CD14-positive monocyte (primary cell): Measurements from ENCODE around the gene SPDYE16. TPM values are rescaled to one million over a fixed set of nuclear protein-coding genes. Genes with fewer than 3 reads are reported as not detected.
"Not testable (repeated sequence)": the region's sequence is repeated elsewhere in the genome, so short reads cannot be mapped to it uniquely, and the experiment has no call there.

ENCODE experiments used
- DNase-seq, 3 donors: peaks; one replicate each; pipeline ENCODE4 v3.0.0-alpha.2; 2011 to 2022
- H2AFZ ChIP-seq: 2 replicates; pipeline ENCODE4 v1.6.0; 2012; ENCODE audit warnings: mild to moderate bottlenecking, low read depth, low read length, inconsistent platforms; ENCODE audit not compliant: insufficient read depth, poor library complexity, severe bottlenecking
- H3K27ac ChIP-seq, 2 donors: 1 replicate in 1 of 2; 2 replicates in 1 of 2; pipeline ENCODE4 v1.5.1; 2012 to 2013; ENCODE audit warnings: low read length in 2 of 2, control low read depth in 1 of 2, inconsistent platforms in 1 of 2, low read depth in 1 of 2, mild to moderate bottlenecking in 1 of 2
- H3K27me3 ChIP-seq, 2 donors: one replicate each; pipeline versions ENCODE4 v1.6.0 to v1.6.1; 2011 to 2013; ENCODE audit warnings: low read length in 2 of 2; ENCODE audit not compliant: control insufficient read depth in 2 of 2, insufficient read depth in 2 of 2
- H3K36me3 ChIP-seq, 2 donors: replicated peaks in 1 of 2; 1 replicate in 1 of 2; 2 replicates in 1 of 2; pipeline versions ENCODE4 v1.5.1 to v1.6.1; 2012 to 2013; ENCODE audit warnings: low read length in 2 of 2, control low read depth in 1 of 2, inconsistent platforms in 1 of 2, mild to moderate bottlenecking in 1 of 2; ENCODE audit not compliant: insufficient read depth in 2 of 2, control insufficient read depth in 1 of 2
- H3K4me1 ChIP-seq, 2 donors: 1 replicate in 1 of 2; 2 replicates in 1 of 2; pipeline versions ENCODE4 v1.5.1 to v1.6.1; 2012 to 2013; ENCODE audit warnings: low read length in 2 of 2, control low read depth in 1 of 2, inconsistent platforms in 1 of 2, mild to moderate bottlenecking in 1 of 2, moderate library complexity in 1 of 2; ENCODE audit not compliant: insufficient read depth in 2 of 2, control insufficient read depth in 1 of 2
- H3K4me2 ChIP-seq: replicated peaks from 2 replicates; pipeline ENCODE3; 2012; ENCODE audit warnings: low read length, moderate library complexity, mild to moderate bottlenecking; ENCODE audit not compliant: poor library complexity, severe bottlenecking; ENCODE audit errors: extremely low read depth
- H3K4me3 ChIP-seq, 3 experiments: fragments of 200-600 bp in 1 of 3; sonication (generic) in 1 of 3; replicated peaks in 1 of 3; 1 replicate in 2 of 3; 2 replicates in 1 of 3; pipeline ENCODE4 v1.5.1; 2011 to 2013; ENCODE audit warnings: low read length in 3 of 3, mild to moderate bottlenecking in 3 of 3, control low read depth in 2 of 3, low read depth in 2 of 3, inconsistent platforms in 1 of 3, moderate library complexity in 1 of 3
- H3K79me2 ChIP-seq: 2 replicates; pipeline ENCODE4 v1.6.0; 2012; ENCODE audit warnings: mild to moderate bottlenecking, control low read depth, inconsistent platforms, low read length, moderate library complexity; ENCODE audit not compliant: insufficient read depth
- H3K9ac ChIP-seq: 2 replicates; pipeline ENCODE4 v1.6.0; 2017; ENCODE audit warnings: low read length, mild to moderate bottlenecking; ENCODE audit not compliant: insufficient read depth, poor library complexity, severe bottlenecking
- H3K9me3 ChIP-seq, 2 donors: replicated peaks in 1 of 2; 1 replicate in 1 of 2; 2 replicates in 1 of 2; pipeline versions ENCODE4 v1.5.1 to v1.6.1; 2012 to 2013; ENCODE audit warnings: low read length in 2 of 2, control low read depth in 1 of 2; ENCODE audit not compliant: control insufficient read depth in 1 of 2, insufficient read depth in 1 of 2
- H4K20me1 ChIP-seq: 2 replicates; pipeline ENCODE4 v1.6.0; 2012; ENCODE audit warnings: mild to moderate bottlenecking, low read length, control low read depth, moderate library complexity; ENCODE audit not compliant: insufficient read depth
- H3K27ac Mint-ChIP-seq, 7 donors: one replicate each; pipeline ENCODE4 v1.8.0; 2020; ENCODE audit warnings: mild to moderate bottlenecking in 7 of 7, mixed read lengths in 7 of 7, moderate library complexity in 6 of 7, inconsistent platforms in 2 of 7
- H3K27me3 Mint-ChIP-seq, 3 donors: one replicate each; pipeline ENCODE4 v1.8.0; 2021 to 2022; ENCODE audit warnings: low read depth in 3 of 3, mild to moderate bottlenecking in 3 of 3, mixed read lengths in 3 of 3, moderate library complexity in 3 of 3, inconsistent platforms in 1 of 3
- H3K36me3 Mint-ChIP-seq, 2 donors: one replicate each; pipeline ENCODE4 v1.8.0; 2020; ENCODE audit warnings: mixed read lengths in 2 of 2, inconsistent platforms in 1 of 2, mild to moderate bottlenecking in 1 of 2
- H3K4me1 Mint-ChIP-seq: one replicate; pipeline ENCODE4 v1.8.0; 2020; ENCODE audit warnings: mild to moderate bottlenecking, mixed read lengths
- H3K4me3 Mint-ChIP-seq, 2 donors: one replicate each; pipeline ENCODE4 v1.8.0; 2020; ENCODE audit warnings: mild to moderate bottlenecking in 2 of 2, mixed read lengths in 2 of 2, moderate library complexity in 1 of 2
- H3K9me3 Mint-ChIP-seq, 7 donors: one replicate each; pipeline ENCODE4 v1.8.0; 2020 to 2022; ENCODE audit warnings: mixed read lengths in 7 of 7, mild to moderate bottlenecking in 6 of 7, moderate library complexity in 6 of 7, inconsistent platforms in 2 of 7
- WGBS: methylation state at CpG from one replicate; pipeline ENCODE4 v1.1.5; 2013; ENCODE audit warnings: missing lambda C conversion rate; ENCODE audit not compliant: insufficient coverage; 5-methylcytosine and 5-hydroxymethylcytosine counted together
- intact Hi-C, 2 donors: fragments of 100-400 bp; cut with micrococcal nuclease; formaldehyde crosslinking; loops; one replicate each; pipeline versions ENCODE4 v1.15.0 to v1.15.1; 2023
- polyA plus RNA-seq, 3 donors: library from polyadenylated mRNA; depleted of rRNA in 1 of 3; unstranded in 2 of 3; stranded (reverse) in 1 of 3; fragments of 300-500 nt in 2 of 3; fragments of >200 nt in 1 of 3; fragmentation: Illumina TruSeq in 2 of 3; gene quantifications; 1 replicate in 2 of 3; 2 replicates in 1 of 3; pipeline ENCODE4 v1.2.3, GENCODE V29; 2012 to 2021

SPDYE16 gene
- polyA plus RNA-seq, 3 donors = 0.23 TPM; not detected in 2

- H3K4me1 Mint-ChIP-seq, intact Hi-C loops, H4K20me1 ChIP-seq, H3K27ac ChIP-seq, H3K27ac Mint-ChIP-seq, H3K4me2 ChIP-seq, H3K79me2 ChIP-seq, DNase-seq, H3K4me3 ChIP-seq, H3K27me3 Mint-ChIP-seq, H2AFZ ChIP-seq, H3K4me1 ChIP-seq, H3K9me3 ChIP-seq, H3K9ac ChIP-seq, H3K27me3 ChIP-seq, H3K4me3 Mint-ChIP-seq: not testable (repeated sequence)
- peaks cover 16 to 31% of the 10 kb centered on the region in 2 donors for H3K36me3 Mint-ChIP-seq
- H3K9me3 Mint-ChIP-seq = peaks cover 0 to 11% (median 8%) of the 10 kb centered on the region in 7 donors
- H3K36me3 ChIP-seq = peaks cover 0 to 14% of the 10 kb centered on the region in 2 donors
These were observed 25.6 kb upstream of the SPDYE16 start for GRCh38 chr7:76568742-76569141.

- H3K9ac ChIP-seq, H3K4me3 ChIP-seq, DNase-seq, H3K9me3 ChIP-seq, H4K20me1 ChIP-seq, H3K4me1 Mint-ChIP-seq, H3K27ac ChIP-seq, H3K4me3 Mint-ChIP-seq, H3K27me3 Mint-ChIP-seq, H3K27ac Mint-ChIP-seq, H3K27me3 ChIP-seq, H3K4me2 ChIP-seq, H3K79me2 ChIP-seq, H3K4me1 ChIP-seq, intact Hi-C loops, H2AFZ ChIP-seq: not testable (repeated sequence)
- Mint-ChIP-seq H3K36me3 (peaks cover 17 to 31% of the 10 kb centered on the region in 2 donors), H3K9me3 (peaks cover 0 to 11% (median 9%) of the 10 kb centered on the region in 7 donors)
- peaks cover 0 to 12% of the 10 kb centered on the region in 2 donors for H3K36me3 ChIP-seq
These were observed 24.7 kb upstream of the SPDYE16 start for GRCh38 chr7:76567753-76568152.

- H3K9ac ChIP-seq, intact Hi-C loops, H3K9me3 ChIP-seq, H3K27ac Mint-ChIP-seq, H4K20me1 ChIP-seq, H3K4me3 ChIP-seq, DNase-seq, H3K4me1 Mint-ChIP-seq, H3K4me3 Mint-ChIP-seq, H3K27me3 ChIP-seq, H3K27me3 Mint-ChIP-seq, H3K4me2 ChIP-seq, H3K4me1 ChIP-seq, H3K36me3 ChIP-seq, H2AFZ ChIP-seq, H3K27ac ChIP-seq, H3K79me2 ChIP-seq: not testable (repeated sequence)
- H3K36me3 Mint-ChIP-seq = peaks cover 15 to 31% of the 10 kb centered on the region in 2 donors
- peaks cover 0 to 11% (median 9%) of the 10 kb centered on the region in 7 donors for H3K9me3 Mint-ChIP-seq
- WGBS = no CpG with 5 or more reads among the region's 4 CpGs
These were observed 24.2 kb upstream of the SPDYE16 start for GRCh38 chr7:76567311-76567710.

- H3K9ac ChIP-seq, H3K27ac ChIP-seq, intact Hi-C loops, H3K79me2 ChIP-seq, H3K27me3 ChIP-seq, H2AFZ ChIP-seq, H3K4me1 Mint-ChIP-seq, H3K4me3 ChIP-seq, DNase-seq, H3K9me3 ChIP-seq, H3K27me3 Mint-ChIP-seq, H3K4me1 ChIP-seq, H3K36me3 ChIP-seq, H3K4me2 ChIP-seq, H4K20me1 ChIP-seq, H3K4me3 Mint-ChIP-seq, H3K27ac Mint-ChIP-seq: not testable (repeated sequence)
- Mint-ChIP-seq H3K9me3 (peaks cover 0 to 11% (median 9%) of the 10 kb centered on the region in 7 donors), H3K36me3 (peaks cover 11 to 21% of the 10 kb centered on the region in 2 donors)
- whole genome bisulfite sequencing = no CpG with 5 or more reads among the region's 3 CpGs
These were observed 21.9 kb upstream of the SPDYE16 start for GRCh38 chr7:76565001-76565400.
